ENCODE measurements around the gene TNFAIP8L3.

TNFAIP8L3 gene

DNA sequence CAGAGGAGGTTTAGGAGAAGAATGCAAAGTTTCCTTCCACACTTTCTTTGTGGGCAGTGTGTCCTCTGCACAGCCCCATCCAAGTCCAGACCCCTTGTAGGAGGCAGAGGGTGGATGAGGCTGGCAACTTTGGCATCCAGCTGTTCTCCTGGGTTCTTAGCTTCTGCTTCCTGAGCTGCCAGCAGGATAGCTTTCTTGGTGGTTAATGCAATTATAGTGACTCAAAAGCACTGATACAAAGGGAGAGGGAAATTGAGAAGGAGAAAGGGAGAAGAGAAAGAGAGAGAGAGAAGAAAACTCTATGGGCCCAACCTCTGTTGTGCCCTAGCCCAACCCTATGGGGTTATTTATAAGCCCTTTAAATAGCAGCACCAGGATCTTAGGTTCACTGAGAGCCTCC lies 4.5 kb upstream of the TNFAIP8L3 start:
- H3F3A ChIP-seq (ENCODE audit: insufficient read depth, low read length), result no peaks in the 10 kb centered on the region

DNA sequence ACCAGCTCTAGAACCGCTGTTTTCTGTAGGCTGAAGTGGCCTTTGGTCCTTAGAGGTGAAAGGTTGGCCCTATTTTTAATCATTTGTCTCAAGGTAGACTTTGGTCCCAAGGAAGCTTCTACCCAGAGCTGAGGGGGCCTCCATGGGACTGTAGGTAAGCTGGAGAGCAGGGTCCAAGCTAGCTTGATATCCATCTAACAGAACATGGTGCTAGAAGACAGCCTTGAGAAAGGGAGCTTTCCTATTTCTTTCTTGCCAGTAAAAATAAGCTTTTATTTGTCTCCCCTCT lies 3.6 kb upstream of the TNFAIP8L3 start:
- no peaks in the 10 kb centered on the region for H3K79me2 ChIP-seq (ENCODE audit: low read length)
- H3K9me3 ChIP-seq (replicated peaks; ENCODE audit: insufficient read depth, low read length), result no peaks in the 10 kb centered on the region
- H2AFZ ChIP-seq (ENCODE audit: low read length), result no peak overlapping the region
- no peaks in the 10 kb centered on the region for H4K20me1 ChIP-seq (ENCODE audit: insufficient read depth, low read length)
- no peaks in the 10 kb centered on the region for H3K9me2 ChIP-seq (replicated peaks; ENCODE audit: insufficient read depth, low read length)
- H3K27me3 ChIP-seq (replicated peaks; ENCODE audit: insufficient read depth, low read length), result no peaks in the 10 kb centered on the region; the same call in 1 of the 2 replicates
- no peak for DNase-seq
- no peaks in the 10 kb centered on the region for H3F3A ChIP-seq (ENCODE audit: insufficient read depth, low read length)
- no peak overlapping the region for H3K27ac ChIP-seq (ENCODE audit: low read length)
- H3K9ac ChIP-seq (ENCODE audit: low read length), result no peak overlapping the region
- no peak overlapping the region for H3K4me3 ChIP-seq (ENCODE audit: low read length)
- H3K4me1 ChIP-seq (ENCODE audit: low read length), result no peaks in the 10 kb centered on the region
- no peaks in the 10 kb centered on the region for H3K36me3 ChIP-seq (replicated peaks; ENCODE audit: insufficient read depth, low read length)
- TF ChIP-seq, protein P1, sequence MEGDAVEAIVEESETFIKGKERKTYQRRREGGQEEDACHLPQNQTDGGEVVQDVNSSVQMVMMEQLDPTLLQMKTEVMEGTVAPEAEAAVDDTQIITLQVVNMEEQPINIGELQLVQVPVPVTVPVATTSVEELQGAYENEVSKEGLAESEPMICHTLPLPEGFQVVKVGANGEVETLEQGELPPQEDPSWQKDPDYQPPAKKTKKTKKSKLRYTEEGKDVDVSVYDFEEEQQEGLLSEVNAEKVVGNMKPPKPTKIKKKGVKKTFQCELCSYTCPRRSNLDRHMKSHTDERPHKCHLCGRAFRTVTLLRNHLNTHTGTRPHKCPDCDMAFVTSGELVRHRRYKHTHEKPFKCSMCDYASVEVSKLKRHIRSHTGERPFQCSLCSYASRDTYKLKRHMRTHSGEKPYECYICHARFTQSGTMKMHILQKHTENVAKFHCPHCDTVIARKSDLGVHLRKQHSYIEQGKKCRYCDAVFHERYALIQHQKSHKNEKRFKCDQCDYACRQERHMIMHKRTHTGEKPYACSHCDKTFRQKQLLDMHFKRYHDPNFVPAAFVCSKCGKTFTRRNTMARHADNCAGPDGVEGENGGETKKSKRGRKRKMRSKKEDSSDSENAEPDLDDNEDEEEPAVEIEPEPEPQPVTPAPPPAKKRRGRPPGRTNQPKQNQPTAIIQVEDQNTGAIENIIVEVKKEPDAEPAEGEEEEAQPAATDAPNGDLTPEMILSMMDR (IDR thresholded peaks at IDR 0.05; ENCODE audit: low read length), result no peak
- TF ChIP-seq EZH2phosphoT487 (IDR thresholded peaks at IDR 0.05; ENCODE audit: low read length), result no peak
- TF ChIP-seq EZH2 (optimal IDR thresholded peaks at IDR 0.05; ENCODE audit: low read depth, low read length), result no peak
- H3K4me2 ChIP-seq (ENCODE audit: low read depth, low read length), result no peak overlapping the region

More for the DNA sequence above, 4.5 kb upstream of the TNFAIP8L3 start:
- Histone ChIP-seq H3K27ac (ENCODE audit: low read length) (no peak overlapping the region), H3K9ac (ENCODE audit: low read length) (no peak overlapping the region), H3K9me3 (replicated peaks; ENCODE audit: insufficient read depth, low read length) (no peaks in the 10 kb centered on the region), H3K9me2 (replicated peaks; ENCODE audit: insufficient read depth, low read length) (no peaks in the 10 kb centered on the region), H3K4me1 (ENCODE audit: low read length) (no peaks in the 10 kb centered on the region), H3K79me2 (ENCODE audit: low read length) (no peaks in the 10 kb centered on the region), H3K27me3 (replicated peaks; ENCODE audit: insufficient read depth, low read length) (no peaks in the 10 kb centered on the region; the same call in 1 of the 2 replicates), H2AFZ (ENCODE audit: low read length) (no peak overlapping the region), H3K4me3 (ENCODE audit: low read length) (no peak overlapping the region), H4K20me1 (ENCODE audit: insufficient read depth, low read length) (no peaks in the 10 kb centered on the region), H3K36me3 (replicated peaks; ENCODE audit: insufficient read depth, low read length) (no peaks in the 10 kb centered on the region), H3K4me2 (ENCODE audit: low read depth, low read length) (no peak overlapping the region)
- no peak for TF ChIP-seq EZH2 (optimal IDR thresholded peaks at IDR 0.05; ENCODE audit: low read depth, low read length)
- TF ChIP-seq, protein P1 (IDR thresholded peaks at IDR 0.05; ENCODE audit: low read length), result no peak
- no peak for TF ChIP-seq EZH2phosphoT487 (IDR thresholded peaks at IDR 0.05; ENCODE audit: low read length)
- no peak for DNase-seq

DNA sequence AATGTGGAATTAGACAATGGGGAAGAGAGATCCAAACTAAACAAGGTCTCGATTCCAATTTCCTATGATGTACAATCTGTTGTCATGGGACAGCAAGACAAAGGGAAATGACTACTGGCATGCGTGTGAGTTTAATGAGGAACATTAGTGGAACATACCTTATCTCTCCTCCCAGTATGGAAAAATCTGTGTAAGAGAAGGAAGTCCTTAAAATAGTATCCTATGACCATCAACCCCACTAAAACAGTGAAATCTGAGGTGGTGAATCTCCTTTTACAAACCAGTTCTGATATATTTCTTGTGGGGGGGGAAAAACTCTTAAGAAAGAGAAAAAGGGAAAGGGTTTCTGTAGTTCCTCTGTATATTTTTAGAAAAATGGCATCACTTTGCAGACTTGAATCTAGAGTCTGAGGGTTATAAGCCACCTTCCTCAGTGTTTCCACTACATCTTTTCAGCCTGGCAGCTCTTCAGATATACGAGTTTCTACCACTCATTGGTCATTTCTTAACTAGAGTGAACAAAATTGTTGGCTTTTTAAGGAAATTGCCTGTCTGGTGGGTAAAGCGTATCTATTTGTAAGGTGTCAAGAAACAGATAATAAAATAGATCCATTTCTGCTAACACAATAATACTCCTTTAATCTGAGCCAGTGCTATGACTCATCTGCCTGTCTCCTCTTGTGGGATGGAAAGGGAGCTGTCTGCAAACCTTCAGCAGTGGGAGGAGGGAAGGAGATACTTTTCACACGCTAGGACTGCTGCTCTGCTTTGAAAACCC lies 3.0 kb upstream of the TNFAIP8L3 start:
- H3K4me1 ChIP-seq (ENCODE audit: low read length), result no peaks in the 10 kb centered on the region
- no peaks in the 10 kb centered on the region for H4K20me1 ChIP-seq (ENCODE audit: insufficient read depth, low read length)
- H3K9me3 ChIP-seq (replicated peaks; ENCODE audit: insufficient read depth, low read length), result no peaks in the 10 kb centered on the region
- TF ChIP-seq, protein P1 (IDR thresholded peaks at IDR 0.05; ENCODE audit: low read length), result no peak
- TF ChIP-seq EZH2 (optimal IDR thresholded peaks at IDR 0.05; ENCODE audit: low read depth, low read length) (no peak), EZH2phosphoT487 (IDR thresholded peaks at IDR 0.05; ENCODE audit: low read length) (no peak)
- no peak overlapping the region for H3K4me2 ChIP-seq (ENCODE audit: low read depth, low read length)
- H2AFZ ChIP-seq (ENCODE audit: low read length), result no peak overlapping the region
- no peaks in the 10 kb centered on the region for H3K79me2 ChIP-seq (ENCODE audit: low read length)
- no peak overlapping the region for H3K4me3 ChIP-seq (ENCODE audit: low read length)
- no peak overlapping the region for H3K27ac ChIP-seq (ENCODE audit: low read length)
- H3K27me3 ChIP-seq (replicated peaks; ENCODE audit: insufficient read depth, low read length), result no peaks in the 10 kb centered on the region; the same call in 1 of the 2 replicates
- H3F3A ChIP-seq (ENCODE audit: insufficient read depth, low read length), result no peaks in the 10 kb centered on the region
- DNase-seq, result no peak
- no peak overlapping the region for H3K9ac ChIP-seq (ENCODE audit: low read length)
- no peaks in the 10 kb centered on the region for H3K9me2 ChIP-seq (replicated peaks; ENCODE audit: insufficient read depth, low read length)
- no peaks in the 10 kb centered on the region for H3K36me3 ChIP-seq (replicated peaks; ENCODE audit: insufficient read depth, low read length)

Data from MM.1S (cell line).